Heart left ventricle (tissue), 13 donors: ENCODE data around the gene TBC1D1.

Experiments
- POLR2A ChIP-seq, 2 donors: fragments of 450-650 bp; IDR thresholded peaks; one replicate each; pipeline ENCODE4 v1.6.1; 2017; ENCODE audit warnings: antibody characterized with exemption in 2 of 2, mild to moderate bottlenecking in 2 of 2, moderate library complexity in 2 of 2
- TF ChIP-seq, protein P1 (sequence below), 12 donors: fragments of 200-600 bp; sonication (generic) in 4 of 12; IDR thresholded peaks; one replicate each; pipeline versions ENCODE4 v1.5.0 to v1.8.0; 2018 to 2022; ENCODE audit warnings: antibody characterized with exemption in 12 of 12, mild to moderate bottlenecking in 5 of 12
- donor health status: ischemic (EF 13 %, LVEDD 7.1; RV severe dilation, severe dysfunction).
- donor health status: DM: no; HTN: yes; CAD: no.
- donor health status: DM: no; HTN: no; CAD: no.
- donor health status: ischemic (EF 25% LVEDD 6.9; RV normal size, moderate dysfunction).
- donor health status: ischemic (EF 25% LVEDD 5.7; RV mildly dilated, moderate dysfunction).
- donor health status: ischemic (EF 35%, LVEDD 5.7; RV mildly dilated, moderate dysfunction).
- donor health status: nonischemic (EF 11% LVEDD 7.7; RV severe dilation, severe dysfunction).
- donor health status: DM: yes; HTN: yes; CAD: no.
- donor health status: PGD.
- donor health status: ischemic (EF 29% LVEDD 5.4; RV normal size, mild dysfunction).
- donor health status: nonischemic (EF 23%, LVEDD 6.1; RV moderate dilation, normal function).

DNA sequence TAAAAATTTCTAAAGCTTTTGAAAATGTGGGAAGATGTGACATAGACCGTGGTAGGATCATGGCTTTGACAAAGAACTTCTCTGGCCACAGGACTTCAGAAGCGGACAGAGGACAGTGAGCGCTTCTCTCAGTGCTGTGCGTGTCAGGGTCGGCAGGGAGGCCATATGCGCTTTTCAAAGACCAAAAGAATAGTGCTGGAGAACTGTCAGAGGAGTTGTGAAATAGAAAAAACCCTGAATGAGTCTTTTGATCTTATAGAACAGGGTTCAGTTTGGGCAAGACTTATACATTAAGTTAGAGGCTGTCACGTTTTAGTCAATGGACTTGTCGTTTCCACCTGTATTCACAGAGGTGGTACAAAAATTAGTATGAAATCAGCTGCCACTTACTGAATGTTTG, 146.7 kb downstream of the TBC1D1 start:
- TF ChIP-seq, protein P1, sequence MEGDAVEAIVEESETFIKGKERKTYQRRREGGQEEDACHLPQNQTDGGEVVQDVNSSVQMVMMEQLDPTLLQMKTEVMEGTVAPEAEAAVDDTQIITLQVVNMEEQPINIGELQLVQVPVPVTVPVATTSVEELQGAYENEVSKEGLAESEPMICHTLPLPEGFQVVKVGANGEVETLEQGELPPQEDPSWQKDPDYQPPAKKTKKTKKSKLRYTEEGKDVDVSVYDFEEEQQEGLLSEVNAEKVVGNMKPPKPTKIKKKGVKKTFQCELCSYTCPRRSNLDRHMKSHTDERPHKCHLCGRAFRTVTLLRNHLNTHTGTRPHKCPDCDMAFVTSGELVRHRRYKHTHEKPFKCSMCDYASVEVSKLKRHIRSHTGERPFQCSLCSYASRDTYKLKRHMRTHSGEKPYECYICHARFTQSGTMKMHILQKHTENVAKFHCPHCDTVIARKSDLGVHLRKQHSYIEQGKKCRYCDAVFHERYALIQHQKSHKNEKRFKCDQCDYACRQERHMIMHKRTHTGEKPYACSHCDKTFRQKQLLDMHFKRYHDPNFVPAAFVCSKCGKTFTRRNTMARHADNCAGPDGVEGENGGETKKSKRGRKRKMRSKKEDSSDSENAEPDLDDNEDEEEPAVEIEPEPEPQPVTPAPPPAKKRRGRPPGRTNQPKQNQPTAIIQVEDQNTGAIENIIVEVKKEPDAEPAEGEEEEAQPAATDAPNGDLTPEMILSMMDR (IDR thresholded peaks at IDR 0.05) = no peak
- TF ChIP-seq POLR2A (IDR thresholded peaks at IDR 0.05) = no peak
